HepG2 (cell line): ENCODE data around the gene SLC16A1. TPM values are rescaled to one million over a fixed set of nuclear protein-coding genes. Genes with fewer than 3 reads are reported as not detected.

Experiments used
- ATAC-seq: fragments of 200-7000 bp; cut with Tn5 transposase; 3 replicates; pipeline ENCODE4 v1.9.1; 2020; ENCODE audit warnings: mild to moderate bottlenecking, moderate library complexity
- BruUV-seq: library from RNA; stranded (reverse); fragments of 400-500 nt; replicated peaks from 2 replicates; lab custom pipeline; 2021; lab: Mats Ljungman, UMichigan
- CTCF ChIA-PET: fragments of 300-600 bp; formaldehyde crosslinking; extraction: SDS; loops from one replicate; lab custom pipeline; 2021; ENCODE audit warnings: low total read pairs, inconsistent platforms, low intra/inter-chr PET ratio; lab: Yijun Ruan, JAX
- POLR2A ChIA-PET: fragments of 350-600 bp; sonication (Branson Sonifier 250); formaldehyde crosslinking; loops from one replicate; lab custom pipeline; 2020; ENCODE audit warnings: antibody characterized with exemption, inconsistent platforms; lab: Yijun Ruan, JAX
- DNase-seq: peaks from one replicate; pipeline ENCODE4 v3.0.0-alpha.2; 2015; ENCODE audit warnings: low spot score
- FAIRE-seq: peaks from 3 replicates; lab custom pipeline; 2011; peaks lifted over from hg19 to GRCh38; lab: Jason Lieb, UNC
- H2AFZ ChIP-seq: one replicate; pipeline ENCODE4 v1.6.1; 2011; ENCODE audit warnings: low read length, inconsistent platforms
- H3K27ac ChIP-seq: fragments of 300-600 bp; 3 replicates; pipeline ENCODE4 v1.8.0; 2011; ENCODE audit warnings: mixed run types, mild to moderate bottlenecking, mixed read lengths, low read length, inconsistent platforms; ENCODE audit not compliant: insufficient read depth; ENCODE audit errors: extremely low read length
- H3K27me3 ChIP-seq, 2 experiments: fragments of 200-600 bp in 1 of 2; 2 replicates in 1 of 2; 3 replicates in 1 of 2; pipeline versions ENCODE4 v1.6.0 to v1.8.0; 2011; ENCODE audit warnings: low read length in 2 of 2, mild to moderate bottlenecking in 2 of 2, moderate library complexity in 2 of 2, inconsistent platforms in 1 of 2; ENCODE audit not compliant: insufficient read depth in 2 of 2, control insufficient read depth in 1 of 2
- H3K36me3 ChIP-seq, 2 experiments: fragments of 200-600 bp in 1 of 2; replicated peaks in 1 of 2; 2 replicates in 1 of 2; 3 replicates in 1 of 2; pipeline versions ENCODE4 v1.5.1 to v1.8.0; 2011; ENCODE audit warnings: low read length in 2 of 2, inconsistent platforms in 1 of 2; ENCODE audit not compliant: insufficient read depth in 2 of 2, control insufficient read depth in 1 of 2
- H3K4me1 ChIP-seq: 2 replicates; pipeline ENCODE4 v1.5.1; 2012; ENCODE audit warnings: low read length, inconsistent platforms; ENCODE audit not compliant: insufficient read depth
- H3K4me2 ChIP-seq: 2 replicates; pipeline ENCODE4 v1.6.0; 2011; ENCODE audit warnings: low read depth, low read length, inconsistent platforms
- H3K4me3 ChIP-seq, 3 experiments: fragments of 200-600 bp in 1 of 3; sonication (generic), shearing (Covaris generic) in 1 of 3; replicated peaks in 1 of 3; 2 replicates each; pipeline ENCODE4 v1.5.1; 2011 to 2016; ENCODE audit warnings: low read length in 3 of 3, inconsistent platforms in 2 of 3, low read depth in 2 of 3, mild to moderate bottlenecking in 2 of 3, control low read depth in 1 of 3, mixed read lengths in 1 of 3; ENCODE audit not compliant: insufficient read depth in 1 of 3
- H3K79me2 ChIP-seq: one replicate; pipeline ENCODE4 v1.6.1; 2011; ENCODE audit warnings: low read length, inconsistent platforms; ENCODE audit not compliant: insufficient read depth
- H3K9ac ChIP-seq: 2 replicates; pipeline ENCODE4 v1.6.0; 2011; ENCODE audit warnings: mild to moderate bottlenecking, low read depth, low read length, inconsistent platforms; ENCODE audit not compliant: insufficient read depth
- H3K9me3 ChIP-seq: 2 replicates; pipeline ENCODE4 v1.5.1; 2012; ENCODE audit warnings: mild to moderate bottlenecking, low read length
- H4K20me1 ChIP-seq: 2 replicates; pipeline ENCODE4 v1.6.0; 2011; ENCODE audit warnings: inconsistent platforms, mild to moderate bottlenecking, low read length, moderate library complexity; ENCODE audit not compliant: insufficient read depth
- PHF8 ChIP-seq: sonication (generic); formaldehyde crosslinking; IDR thresholded peaks from 2 replicates; pipeline ENCODE4 v1.5.0; 2020; ENCODE audit warnings: missing genetic modification reagents
- SALL1 ChIP-seq: sonication (generic); formaldehyde crosslinking; IDR thresholded peaks from 2 replicates; pipeline ENCODE4 v1.8.0; 2022; ENCODE audit warnings: mild to moderate bottlenecking, missing genetic modification reagents
- ZBTB34 ChIP-seq: sonication (generic); formaldehyde crosslinking; IDR thresholded peaks from 2 replicates; pipeline ENCODE4 v1.8.0; 2022; ENCODE audit warnings: mild to moderate bottlenecking, missing genetic modification reagents
- ZGPAT ChIP-seq: IDR thresholded peaks from 2 replicates; pipeline ENCODE4 v1.6.1; 2016; ENCODE audit warnings: mild to moderate bottlenecking
- ZNF44 ChIP-seq: sonication (generic); formaldehyde crosslinking; IDR thresholded peaks from 2 replicates; pipeline ENCODE4 v1.5.1; 2020; ENCODE audit warnings: mild to moderate bottlenecking, missing genetic modification reagents
- ZNF598 ChIP-seq: sonication (generic); formaldehyde crosslinking; IDR thresholded peaks from 2 replicates; pipeline ENCODE4 v1.5.1; 2020; ENCODE audit warnings: mild to moderate bottlenecking, missing genetic modification reagents, borderline replicate concordance
- ZNF746 ChIP-seq: sonication (generic); formaldehyde crosslinking; IDR thresholded peaks from 2 replicates; pipeline ENCODE4 v1.8.0; 2022; ENCODE audit warnings: mild to moderate bottlenecking, missing genetic modification reagents
- WGBS: methylation state at CpG from one replicate; pipeline ENCODE4 v1.1.6; 2017; ENCODE audit warnings: low lambda C conversion rate; 5-methylcytosine and 5-hydroxymethylcytosine counted together
- in situ Hi-C: cut with HindIII; loops from 2 replicates; pipeline ENCODE4 v1.10.0; 2017; ENCODE audit warnings: low pct_unique_long_range_greater_than_20kb; ENCODE audit not compliant: extremely low pct_ligation_motif_present
- intact Hi-C: fragments of 100-400 bp; cut with micrococcal nuclease; formaldehyde crosslinking; loops from one replicate; pipeline ENCODE4 v1.10.0; 2022; ENCODE audit not compliant: unreplicated experiment
- polyA plus RNA-seq, 8 experiments: library from polyadenylated mRNA; depleted of rRNA in 3 of 8; stranded (reverse) in 7 of 8; unstranded in 1 of 8; fragments of >200 nt; fragmentation: Illumina TruSeq in 4 of 8; extraction: Trizol in 4 of 8; gene quantifications; 2 replicates each; pipeline versions ENCODE4 v1.2.1 to v1.2.3, GENCODE V29; 2011 to 2016; ENCODE audit warnings: low read depth in 4 of 8, missing spikeins in 1 of 8, mixed read lengths in 1 of 8; ENCODE audit not compliant: insufficient read depth in 1 of 8
- total RNA-seq, 5 experiments: library from RNA; depleted of rRNA; stranded (reverse); fragments of >200 nt; fragmentation: Illumina TruSeq; extraction: Trizol; gene quantifications; 2 replicates each; pipeline ENCODE4 v1.2.3, GENCODE V29; 2016; ENCODE audit warnings: low read depth in 1 of 5
- TF ChIP-seq, protein P1 (sequence below): sonication (generic); formaldehyde crosslinking; IDR thresholded peaks from 2 replicates; pipeline ENCODE4 v1.9.0; 2022; ENCODE audit warnings: low read depth, missing genetic modification reagents
- TF ChIP-seq, protein P2 (sequence below): sonication (generic); formaldehyde crosslinking; conservative IDR thresholded peaks from 2 replicates; pipeline ENCODE4 v1.8.0; 2022; ENCODE audit warnings: missing genetic modification reagents
- TF ChIP-seq, protein P3 (sequence below): sonication (generic); formaldehyde crosslinking; IDR thresholded peaks from 2 replicates; pipeline ENCODE4 v1.9.0; 2021; ENCODE audit warnings: missing genetic modification reagents, mild to moderate bottlenecking, borderline replicate concordance

Gene SLC16A1
- total and polyA plus RNA-seq, 2 of the 13 experiments (the other 11 are each of a cell fraction or from before 2014, with no cell fraction given), result 106 to 142 TPM

- Histone ChIP-seq H3K4me2 (no peak overlapping the region), H4K20me1 (peaks cover 12% of the 10 kb centered on the region), H3K27me3 (no peaks in the 10 kb centered on the region; a peak in 1 of 5 replicates), H2AFZ (no peak overlapping the region), H3K9ac (no peak overlapping the region), H3K9me3 (no peaks in the 10 kb centered on the region), H3K36me3 (peaks cover 19 to 75% of the 10 kb centered on the region in 2 experiments; a peak in 4 of 5 replicates), H3K4me1 (peaks cover 13% of the 10 kb centered on the region), H3K79me2 (peaks cover 7% of the 10 kb centered on the region), H3K27ac (no peak overlapping the region), H3K4me3 (no peak overlapping the region)
- BruUV-seq, result no TSS peak
- in situ Hi-C loops, result no loop called here
- TF ChIP-seq, protein P1, sequence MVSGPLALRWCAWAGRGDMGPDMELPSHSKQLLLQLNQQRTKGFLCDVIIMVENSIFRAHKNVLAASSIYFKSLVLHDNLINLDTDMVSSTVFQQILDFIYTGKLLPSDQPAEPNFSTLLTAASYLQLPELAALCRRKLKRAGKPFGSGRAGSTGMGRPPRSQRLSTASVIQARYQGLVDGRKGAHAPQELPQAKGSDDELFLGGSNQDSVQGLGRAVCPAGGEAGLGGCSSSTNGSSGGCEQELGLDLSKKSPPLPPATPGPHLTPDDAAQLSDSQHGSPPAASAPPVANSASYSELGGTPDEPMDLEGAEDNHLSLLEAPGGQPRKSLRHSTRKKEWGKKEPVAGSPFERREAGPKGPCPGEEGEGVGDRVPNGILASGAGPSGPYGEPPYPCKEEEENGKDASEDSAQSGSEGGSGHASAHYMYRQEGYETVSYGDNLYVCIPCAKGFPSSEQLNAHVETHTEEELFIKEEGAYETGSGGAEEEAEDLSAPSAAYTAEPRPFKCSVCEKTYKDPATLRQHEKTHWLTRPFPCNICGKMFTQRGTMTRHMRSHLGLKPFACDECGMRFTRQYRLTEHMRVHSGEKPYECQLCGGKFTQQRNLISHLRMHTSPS (CRISPR knock-in tag), result no peak
- TF ChIP-seq PHF8 (CRISPR knock-in tag) (no peak), ZNF598 (CRISPR knock-in tag) (no peak), ZGPAT (CRISPR knock-in tag) (no peak), ZNF44 (CRISPR knock-in tag) (no peak), SALL1 (CRISPR knock-in tag) (no peak), ZBTB34 (CRISPR knock-in tag) (no peak), ZNF746 (CRISPR knock-in tag) (no peak)
- TF ChIP-seq, protein P2, sequence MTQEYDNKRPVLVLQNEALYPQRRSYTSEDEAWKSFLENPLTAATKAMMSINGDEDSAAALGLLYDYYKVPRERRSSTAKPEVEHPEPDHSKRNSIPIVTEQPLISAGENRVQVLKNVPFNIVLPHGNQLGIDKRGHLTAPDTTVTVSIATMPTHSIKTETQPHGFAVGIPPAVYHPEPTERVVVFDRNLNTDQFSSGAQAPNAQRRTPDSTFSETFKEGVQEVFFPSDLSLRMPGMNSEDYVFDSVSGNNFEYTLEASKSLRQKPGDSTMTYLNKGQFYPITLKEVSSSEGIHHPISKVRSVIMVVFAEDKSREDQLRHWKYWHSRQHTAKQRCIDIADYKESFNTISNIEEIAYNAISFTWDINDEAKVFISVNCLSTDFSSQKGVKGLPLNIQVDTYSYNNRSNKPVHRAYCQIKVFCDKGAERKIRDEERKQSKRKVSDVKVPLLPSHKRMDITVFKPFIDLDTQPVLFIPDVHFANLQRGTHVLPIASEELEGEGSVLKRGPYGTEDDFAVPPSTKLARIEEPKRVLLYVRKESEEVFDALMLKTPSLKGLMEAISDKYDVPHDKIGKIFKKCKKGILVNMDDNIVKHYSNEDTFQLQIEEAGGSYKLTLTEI, result no peak
- TF ChIP-seq, protein P3, sequence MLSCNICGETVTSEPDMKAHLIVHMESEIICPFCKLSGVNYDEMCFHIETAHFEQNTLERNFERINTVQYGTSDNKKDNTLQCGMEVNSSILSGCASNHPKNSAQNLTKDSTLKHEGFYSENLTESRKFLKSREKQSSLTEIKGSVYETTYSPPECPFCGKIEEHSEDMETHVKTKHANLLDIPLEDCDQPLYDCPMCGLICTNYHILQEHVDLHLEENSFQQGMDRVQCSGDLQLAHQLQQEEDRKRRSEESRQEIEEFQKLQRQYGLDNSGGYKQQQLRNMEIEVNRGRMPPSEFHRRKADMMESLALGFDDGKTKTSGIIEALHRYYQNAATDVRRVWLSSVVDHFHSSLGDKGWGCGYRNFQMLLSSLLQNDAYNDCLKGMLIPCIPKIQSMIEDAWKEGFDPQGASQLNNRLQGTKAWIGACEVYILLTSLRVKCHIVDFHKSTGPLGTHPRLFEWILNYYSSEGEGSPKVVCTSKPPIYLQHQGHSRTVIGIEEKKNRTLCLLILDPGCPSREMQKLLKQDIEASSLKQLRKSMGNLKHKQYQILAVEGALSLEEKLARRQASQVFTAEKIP (CRISPR knock-in tag), result no peak
- ChIA-PET POLR2A (no interaction called here), CTCF (no interaction called here)
- 96% methylated on average over 3 of the region's 3 CpGs for WGBS
- ATAC-seq, result 0 out of 3 replicates have a peak, but pooled peaks have one; percentile 38
- no peak for DNase-seq
- intact Hi-C loops, result no loop called here
- FAIRE-seq, result no peak
Measured at GRCh38 chr1:112925015-112925414, 31.0 kb downstream of the SLC16A1 start.
